GM21737 (cell line): ENCODE data around the gene SLC18A3.
A peak's percentile ranks its signal among the peaks of the same experiment; 100 is the strongest.

Experiments
- ATAC-seq: cut with Tn5 transposase; IDR thresholded peaks from one replicate; pipeline ENCODE4 v1.9.1; 2021; ENCODE audit warnings: mild to moderate bottlenecking, moderate library complexity; ENCODE audit not compliant: unreplicated experiment

Gene SLC18A3

DNA sequence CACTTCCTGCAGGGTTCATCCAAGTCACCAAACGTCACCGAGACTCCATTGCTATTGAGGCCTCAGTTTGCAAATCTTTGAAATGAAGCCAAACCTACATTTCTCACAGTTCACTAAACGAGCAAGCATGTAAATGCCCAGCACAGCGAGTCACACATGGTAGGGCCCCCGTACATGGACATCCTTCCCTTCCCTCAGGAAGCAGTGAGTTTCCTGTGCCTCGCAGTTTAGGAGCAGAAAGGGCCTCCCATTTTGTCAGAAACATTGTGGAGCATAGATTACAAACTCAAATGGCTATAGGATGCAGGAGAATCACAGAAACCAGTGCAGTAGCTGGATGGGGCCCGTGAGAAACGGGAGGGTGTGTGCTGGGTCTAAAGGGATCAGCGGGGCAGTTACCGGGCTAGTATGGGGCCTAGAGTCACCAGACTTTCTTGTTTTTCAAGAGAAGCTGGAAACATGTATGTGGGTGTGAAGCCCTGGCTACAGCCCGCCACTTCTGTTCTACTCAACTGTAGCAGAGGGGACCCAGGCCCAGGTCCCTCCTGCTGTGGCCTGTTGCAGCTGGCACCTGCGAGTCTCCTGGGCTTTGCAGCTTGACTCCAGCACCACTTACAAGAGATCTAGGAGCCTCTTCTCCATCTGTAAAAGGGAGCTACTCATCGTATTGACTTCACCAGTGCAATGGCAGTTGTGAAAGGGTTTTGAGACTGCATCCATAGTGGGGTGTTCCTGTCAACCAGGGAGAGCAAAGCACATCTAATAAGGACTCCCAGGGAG lies 14.2 kb upstream of the SLC18A3 start:
- no peak for ATAC-seq

DNA sequence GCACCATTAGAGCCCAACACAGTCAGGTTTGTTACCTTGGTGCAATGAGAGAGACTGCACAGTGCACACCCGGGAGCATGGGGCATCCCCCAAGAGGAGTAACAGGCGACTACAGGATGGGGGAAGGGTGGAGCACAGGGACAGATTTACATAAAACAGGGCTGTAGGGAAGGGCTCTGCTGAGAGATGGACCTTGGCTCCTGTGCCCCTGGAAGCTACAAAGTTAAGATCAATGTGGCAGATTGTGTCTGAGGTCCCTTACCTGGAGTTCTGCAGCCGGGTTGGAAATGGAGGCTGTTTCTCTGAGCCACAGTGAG lies 13.7 kb upstream of the SLC18A3 start:
- ATAC-seq = no peak

DNA sequence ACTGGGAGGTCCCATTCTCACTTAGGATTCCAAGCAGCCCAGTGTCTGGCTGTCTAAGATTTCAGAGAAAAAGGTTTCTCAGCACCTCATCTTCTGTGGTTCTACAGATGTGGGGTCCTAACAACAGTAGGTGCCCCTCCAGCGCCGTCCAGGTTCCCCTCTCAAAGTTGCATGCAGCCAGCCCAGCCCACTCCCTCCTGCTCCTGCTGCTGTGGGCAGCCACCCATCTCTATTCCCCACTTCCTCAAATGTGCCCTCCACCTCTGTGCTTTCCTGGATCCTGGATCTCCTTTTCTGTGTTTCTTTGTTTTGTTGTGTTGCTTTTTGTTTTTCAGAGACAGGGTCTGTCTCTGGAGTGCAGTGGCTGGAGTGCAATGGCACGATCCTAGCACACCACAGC lies 13.3 kb upstream of the SLC18A3 start:
- ATAC-seq = no peak

DNA sequence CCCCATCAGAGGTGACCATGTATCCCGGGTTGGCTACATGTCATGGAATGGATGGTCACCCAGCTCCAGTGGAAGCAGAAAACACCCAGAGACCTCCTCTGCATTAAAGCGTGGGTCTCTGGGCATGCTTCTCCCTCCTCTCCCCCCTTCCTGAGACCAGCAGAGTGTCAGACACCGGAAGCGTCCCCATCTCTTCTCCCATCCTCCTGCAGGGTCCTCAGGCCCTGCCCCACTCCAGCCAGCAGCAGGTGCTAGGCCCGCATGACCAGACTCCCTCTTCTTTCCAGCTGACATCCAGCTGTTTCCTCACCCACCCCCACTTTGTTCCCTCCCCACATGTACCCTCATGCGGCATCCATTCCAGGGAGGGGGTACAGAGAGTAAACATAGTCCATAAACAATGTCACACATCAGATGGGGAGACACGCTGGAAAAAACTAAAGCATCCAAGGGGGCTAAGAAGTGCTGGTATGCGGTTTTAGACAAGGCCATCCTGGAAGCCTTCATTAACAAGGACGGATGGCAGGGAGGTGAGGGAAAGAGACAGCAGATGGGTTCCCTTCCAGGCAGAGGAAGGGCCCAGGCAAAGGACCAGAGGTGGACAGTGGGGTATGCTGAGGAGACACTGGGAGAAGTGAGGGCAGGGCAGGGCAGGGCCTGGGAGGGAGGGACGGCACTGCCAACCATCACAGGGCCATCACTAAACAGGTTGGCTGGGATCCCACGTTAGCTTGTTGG lies 12.5 kb upstream of the SLC18A3 start:
- ATAC-seq = no peak

DNA sequence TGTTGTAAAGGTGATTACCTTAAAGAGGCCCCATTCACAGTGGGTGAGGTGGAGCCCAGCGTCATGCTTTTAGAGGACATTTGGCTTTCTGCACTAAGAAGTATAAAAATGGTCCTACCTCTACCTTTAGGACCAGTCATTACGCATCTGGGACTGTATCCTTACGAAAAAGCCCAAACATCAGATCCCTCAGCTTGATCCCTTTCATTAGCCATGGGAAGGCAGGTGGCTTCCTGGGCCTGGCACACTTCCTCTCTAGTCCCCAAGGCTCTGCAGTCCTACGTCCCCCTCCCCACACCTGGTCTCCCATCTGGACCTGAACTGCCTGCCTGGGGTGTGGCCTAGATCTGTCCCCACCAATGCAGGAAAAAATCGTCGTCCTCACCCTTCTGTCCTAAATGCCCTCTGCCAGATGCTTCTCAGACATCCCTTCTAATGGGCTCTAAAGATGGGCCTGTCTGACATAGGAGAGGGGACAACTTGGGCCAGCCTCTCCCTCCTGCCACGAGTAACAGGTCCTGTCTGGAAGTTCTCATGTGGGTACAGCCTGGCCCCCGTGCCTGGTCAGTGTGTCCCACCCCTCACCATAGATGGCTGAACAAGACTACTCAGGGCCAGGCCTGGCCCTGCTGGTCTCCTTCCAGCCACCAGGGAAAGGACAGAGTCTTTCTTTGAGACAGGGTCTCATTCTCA lies 11.8 kb upstream of the SLC18A3 start:
- no peak for ATAC-seq

DNA sequence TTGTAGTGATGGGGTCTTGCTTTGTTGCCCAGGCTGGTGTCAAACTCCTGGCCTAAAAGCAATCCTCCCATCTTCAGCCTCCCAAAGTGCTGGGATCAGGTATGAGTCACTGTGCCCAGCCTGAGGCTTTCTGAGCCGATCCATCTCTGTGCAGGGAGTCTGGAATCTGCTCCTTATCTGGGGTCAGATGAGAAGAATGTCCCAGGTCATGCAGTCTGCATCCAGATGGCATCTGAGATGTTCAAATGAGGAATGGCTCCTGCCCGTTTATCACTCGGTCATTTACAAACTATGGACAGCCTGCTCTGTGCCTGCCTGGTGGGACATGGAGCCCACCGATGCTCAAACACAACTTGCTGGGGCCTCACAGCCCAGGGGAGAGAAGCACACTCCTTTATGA lies 11.1 kb upstream of the SLC18A3 start:
- ATAC-seq = no peak

DNA sequence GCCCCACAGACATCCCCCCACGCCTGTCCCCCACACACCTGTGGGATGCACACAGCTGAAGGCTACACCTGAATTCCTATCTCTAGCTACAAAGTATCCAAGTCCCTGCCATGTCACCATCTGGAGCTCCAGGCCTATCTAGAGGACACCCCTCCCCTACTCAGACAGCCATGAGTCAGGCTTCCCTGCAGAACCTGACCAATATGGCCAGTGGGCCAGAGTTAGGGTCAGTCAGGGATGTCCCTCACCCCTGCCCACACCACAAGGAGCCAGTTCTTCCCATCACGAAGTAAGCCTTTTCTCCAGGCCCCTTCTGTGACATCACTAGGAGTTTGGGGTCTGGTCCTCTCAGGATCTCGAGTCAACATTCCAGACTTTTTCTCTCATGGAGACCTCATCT lies 10.6 kb upstream of the SLC18A3 start:
- no peak for ATAC-seq

DNA sequence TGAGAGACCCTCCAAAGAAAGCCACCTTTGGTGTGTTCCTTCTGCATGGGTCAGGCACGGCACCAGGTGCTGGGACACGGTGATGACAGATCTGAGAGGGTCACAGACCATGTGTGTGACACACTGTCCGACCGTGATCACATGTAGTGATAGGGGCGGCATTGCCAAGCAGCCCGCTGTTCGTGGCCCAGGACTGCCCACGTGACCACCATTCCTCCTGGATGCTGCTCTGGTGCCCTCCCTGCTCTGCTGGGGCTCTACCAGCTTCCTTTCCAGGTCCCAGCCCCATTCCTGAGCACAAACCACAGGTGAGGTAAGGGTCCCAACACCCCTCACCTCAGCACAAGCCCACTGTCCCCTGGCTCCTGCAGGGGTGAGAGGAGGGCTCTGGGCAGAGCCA lies 10.1 kb upstream of the SLC18A3 start:
- no peak for ATAC-seq

DNA sequence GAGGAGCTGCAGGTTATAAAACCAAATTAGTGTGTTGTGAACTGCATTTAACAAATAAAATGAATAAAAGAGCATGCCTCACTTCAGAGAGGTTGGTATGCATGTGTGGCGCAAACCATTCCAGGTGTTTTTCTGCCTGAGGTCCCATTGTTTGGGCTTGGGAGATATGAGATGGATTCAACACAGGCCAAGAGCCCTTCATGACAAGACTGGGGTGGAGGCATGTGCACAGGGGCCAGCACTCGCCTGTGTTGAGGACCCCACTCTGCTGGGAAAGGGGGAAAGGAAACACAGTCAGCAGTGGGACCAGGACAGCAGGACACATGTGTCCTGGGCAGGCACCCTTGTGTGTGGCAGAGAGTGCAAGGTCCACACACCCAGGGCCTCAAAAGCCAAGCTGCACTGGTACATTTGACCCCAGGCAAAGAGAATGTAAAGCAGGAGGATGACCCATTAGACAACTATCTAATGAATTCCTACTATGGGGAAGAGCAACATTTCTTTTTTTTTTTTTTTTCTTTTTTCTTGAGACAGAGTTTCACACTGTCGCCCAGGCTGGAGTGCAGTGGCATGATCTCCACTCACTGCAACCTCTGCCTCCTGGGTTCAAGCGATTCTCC lies 9.2 kb upstream of the SLC18A3 start:
- ATAC-seq = no peak

DNA sequence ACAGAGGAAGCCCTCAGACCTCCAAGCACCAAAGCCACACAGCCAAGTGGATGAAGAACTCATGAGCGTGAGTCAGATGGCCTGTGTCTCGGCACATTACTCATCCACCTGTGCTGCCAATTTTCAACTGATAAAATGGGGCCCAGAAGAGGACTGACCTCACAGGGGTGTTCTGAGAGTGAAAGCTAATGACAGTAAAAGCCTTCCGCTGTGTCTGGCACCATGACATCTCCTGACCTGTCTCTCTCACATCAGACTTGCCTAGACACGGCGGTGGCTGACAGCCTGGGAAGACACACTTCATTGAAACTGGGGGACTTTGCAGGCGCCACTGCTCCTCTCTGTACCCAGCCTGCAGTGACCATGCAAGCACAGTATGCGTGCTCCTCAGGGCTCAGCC lies 8.3 kb upstream of the SLC18A3 start:
- no peak for ATAC-seq

DNA sequence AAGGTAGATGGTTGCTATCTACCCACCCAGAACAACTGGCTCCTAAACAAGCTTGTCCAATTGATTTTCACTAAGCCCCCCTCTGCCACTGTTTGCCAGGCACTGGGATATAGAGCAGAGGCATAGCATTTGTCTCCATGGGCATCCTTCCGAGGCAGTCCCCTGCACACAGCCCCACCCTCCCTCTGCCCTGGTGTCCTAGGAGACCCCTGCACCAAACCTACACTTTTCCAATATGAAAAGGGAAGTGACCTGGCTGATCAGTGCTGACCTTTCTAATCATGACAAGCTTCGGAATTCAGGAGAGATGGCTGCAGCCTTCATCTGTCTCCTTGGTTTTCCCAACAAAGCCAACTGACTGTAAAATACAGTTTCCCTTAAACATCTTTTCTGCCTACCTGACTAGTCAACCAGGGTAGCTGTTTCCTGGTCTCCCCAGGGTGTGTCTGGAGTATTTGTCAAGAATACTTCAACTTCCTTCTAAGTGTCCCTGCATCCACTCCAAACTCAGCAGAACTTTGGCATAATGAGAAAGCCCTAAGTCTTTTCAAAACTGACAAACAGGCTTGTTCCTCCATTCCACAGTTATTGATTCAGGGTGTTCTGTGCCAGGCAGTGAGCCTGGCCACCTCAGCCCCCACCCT lies 7.6 kb upstream of the SLC18A3 start:
- no peak for ATAC-seq

DNA sequence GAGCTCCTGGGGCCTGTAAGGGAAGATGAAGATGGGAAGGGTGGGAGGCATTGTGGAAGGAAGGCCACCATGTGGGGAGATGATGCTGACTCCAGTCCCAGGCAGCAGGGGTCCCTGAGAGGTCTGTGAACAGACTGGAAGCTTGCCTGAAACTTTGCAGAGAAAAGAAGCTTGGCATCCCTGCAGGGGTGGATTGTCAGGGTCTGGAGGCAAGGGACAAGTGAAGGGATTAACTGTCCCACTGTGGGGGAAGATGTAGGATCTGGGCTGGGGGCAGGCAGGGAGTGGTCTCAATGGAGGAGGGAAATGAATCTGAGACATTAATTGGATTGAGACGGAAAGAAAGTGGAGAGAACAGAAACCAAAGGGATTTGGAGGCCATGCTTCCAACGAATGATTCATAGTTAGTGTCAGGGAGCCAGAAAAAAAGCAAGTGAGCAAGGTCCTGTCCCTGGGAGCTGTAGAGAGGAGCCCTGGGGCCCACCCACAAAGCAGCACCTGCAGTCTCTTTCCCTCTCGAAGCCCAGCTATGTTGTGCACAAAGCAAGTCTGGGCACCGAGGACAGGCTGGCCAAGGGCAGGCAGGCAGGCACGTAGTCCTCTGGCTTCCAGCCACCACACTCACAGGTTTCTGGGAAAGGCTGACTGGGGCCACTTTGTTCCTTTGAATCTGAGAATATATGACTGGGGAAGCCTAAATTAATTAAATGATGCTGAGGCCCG lies 4.7 kb upstream of the SLC18A3 start:
- ATAC-seq = no peak

DNA sequence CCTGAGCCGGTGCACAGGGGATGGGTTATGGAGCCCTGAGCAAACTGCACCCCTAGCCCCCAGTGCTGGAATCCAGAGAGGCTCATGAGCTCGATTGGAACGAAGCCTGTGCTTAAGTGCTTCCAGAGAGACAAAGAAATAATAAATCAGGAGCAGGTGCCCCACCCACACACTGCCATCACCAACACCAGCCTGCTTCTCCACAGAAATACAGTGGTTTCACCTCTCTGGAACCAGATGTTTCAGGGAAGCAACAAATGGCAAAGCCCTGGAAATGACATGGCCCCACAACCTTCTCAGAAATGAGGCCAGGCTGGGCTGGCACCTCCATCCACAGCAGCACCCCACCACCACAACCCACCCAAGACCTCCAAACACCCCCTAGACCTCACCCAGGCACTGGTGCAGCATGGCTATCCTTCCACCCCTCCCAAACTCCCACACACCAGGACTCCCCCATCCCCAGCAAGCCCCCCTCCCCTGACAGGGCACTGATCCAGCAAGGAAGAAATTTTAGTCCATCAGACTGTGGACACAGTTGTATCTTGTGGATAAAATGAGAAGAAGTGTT lies 4.1 kb upstream of the SLC18A3 start:
- ATAC-seq = no peak

DNA sequence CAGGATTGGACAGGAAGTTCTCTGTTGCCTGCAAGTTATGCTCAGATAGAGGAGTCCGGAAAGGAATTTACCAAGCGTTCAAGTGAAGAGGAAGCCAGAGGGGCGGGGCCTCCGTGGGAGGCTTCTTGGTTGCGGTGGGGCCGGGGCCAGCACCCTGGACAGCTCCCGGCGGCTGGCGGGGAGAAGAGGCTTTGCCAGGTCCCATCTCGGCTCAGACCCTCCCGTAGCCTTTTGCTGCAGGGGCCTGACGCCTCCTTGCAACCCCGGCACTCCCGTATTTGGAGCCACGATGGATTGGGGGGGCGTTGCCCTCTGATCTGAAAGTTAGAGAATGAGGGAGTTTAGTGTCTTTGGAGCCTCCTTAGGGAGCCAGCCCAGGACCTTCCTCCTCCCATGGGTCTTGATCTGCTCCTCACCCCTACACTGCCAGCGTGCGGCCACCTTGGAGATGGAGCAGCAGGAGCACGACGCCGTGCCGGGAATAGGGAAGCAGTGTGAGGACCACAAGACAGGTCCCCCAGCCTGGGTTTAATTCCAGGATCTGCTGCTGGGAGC lies 3.1 kb upstream of the SLC18A3 start:
- peak; percentile 71 for ATAC-seq

DNA sequence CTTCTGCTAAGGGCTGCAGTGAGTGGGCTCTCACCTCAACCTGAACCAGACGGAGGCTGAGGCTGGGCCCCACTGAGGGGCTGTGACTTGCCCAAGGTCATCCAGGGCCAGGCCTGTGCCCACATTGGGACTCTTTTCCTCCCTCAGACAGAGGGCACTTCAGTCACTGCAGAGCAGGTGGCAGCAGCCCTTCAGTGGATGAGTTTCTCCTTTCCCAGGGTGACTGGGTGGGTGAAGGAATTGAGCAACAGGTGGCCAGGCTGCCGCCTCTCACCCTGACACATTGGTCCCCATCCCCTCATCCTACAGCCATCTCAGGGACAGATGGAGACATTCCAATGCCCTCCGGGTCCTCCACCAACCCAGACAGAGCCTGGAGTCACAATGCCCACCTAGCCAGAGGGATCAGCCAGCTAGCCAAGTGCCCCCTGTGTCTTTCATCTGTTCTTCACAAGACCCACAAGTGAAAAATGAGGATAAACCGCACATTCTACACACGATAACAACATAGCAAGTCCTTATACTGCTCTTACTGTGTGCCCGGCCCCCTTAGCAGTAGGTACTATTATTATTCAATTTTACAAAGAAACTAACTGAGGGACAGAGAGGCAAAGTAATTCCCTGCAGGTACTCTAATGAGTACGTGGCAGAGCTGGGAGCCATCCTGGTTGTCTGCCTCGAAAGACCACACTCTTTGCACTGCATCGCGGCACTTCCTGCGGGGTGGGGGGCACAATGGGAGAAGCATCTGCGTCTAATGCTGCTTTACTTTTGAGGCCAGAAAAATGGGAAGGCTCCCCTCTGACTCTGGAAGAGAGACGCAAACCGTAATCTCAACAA lies 1.7 kb upstream of the SLC18A3 start:
- no peak for ATAC-seq

DNA sequence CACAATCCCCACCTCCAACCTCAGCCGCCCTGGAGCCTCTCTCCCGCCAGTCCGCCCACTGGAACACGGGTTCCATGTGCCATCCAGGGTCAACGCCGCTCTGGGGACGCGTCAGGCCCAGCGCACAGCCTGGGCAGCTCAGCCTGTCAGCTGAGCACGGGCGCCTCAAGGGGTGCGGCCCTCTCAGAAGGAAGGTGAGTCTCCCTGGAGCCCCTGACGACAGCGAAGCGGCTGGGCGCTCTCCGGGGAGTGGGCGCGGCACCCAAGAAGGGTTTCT lies 1.2 kb upstream of the SLC18A3 start:
- ATAC-seq = no peak

DNA sequence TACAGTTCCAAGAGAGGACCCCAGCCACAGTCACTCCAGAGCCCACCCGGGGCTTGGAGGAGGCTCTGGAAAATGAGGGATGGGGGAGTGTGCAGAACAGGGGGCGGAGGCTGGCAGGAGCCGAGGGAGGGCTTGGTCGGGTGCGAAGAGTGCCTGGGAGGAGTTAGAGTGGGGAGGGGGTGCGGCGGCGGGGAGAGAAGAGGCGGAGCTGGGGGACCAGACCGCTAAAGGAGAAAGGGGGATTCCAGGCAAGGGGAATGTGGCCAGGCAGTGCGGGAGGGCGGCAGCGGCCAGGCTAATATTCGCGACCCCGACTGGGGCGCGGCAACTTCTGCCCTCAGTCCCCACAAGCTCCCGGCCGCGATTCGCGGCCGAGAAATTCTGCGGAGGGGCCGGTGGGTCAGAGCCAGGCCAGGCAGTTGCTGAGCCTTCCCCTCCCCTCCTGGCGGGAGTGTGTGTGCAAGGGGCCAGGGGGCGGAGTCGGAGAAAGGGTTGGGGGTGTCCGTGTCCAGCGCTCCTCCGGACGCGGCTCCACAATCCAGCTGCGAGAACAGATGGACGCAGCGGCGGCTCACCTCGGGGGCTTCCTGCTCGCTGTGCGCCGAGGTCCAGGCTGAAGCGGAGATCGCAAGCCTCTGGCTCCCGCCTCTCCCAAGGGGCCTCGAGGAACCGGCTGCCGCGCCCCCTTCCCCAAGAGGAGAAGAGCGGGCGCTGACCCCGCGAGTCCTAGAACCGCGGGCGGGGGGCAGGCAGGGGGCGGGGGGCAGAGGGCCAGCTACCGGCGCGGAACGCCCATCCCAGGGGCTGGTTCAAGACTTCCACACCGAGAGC lies 612 bp upstream of the SLC18A3 start:
- no peak for ATAC-seq

DNA sequence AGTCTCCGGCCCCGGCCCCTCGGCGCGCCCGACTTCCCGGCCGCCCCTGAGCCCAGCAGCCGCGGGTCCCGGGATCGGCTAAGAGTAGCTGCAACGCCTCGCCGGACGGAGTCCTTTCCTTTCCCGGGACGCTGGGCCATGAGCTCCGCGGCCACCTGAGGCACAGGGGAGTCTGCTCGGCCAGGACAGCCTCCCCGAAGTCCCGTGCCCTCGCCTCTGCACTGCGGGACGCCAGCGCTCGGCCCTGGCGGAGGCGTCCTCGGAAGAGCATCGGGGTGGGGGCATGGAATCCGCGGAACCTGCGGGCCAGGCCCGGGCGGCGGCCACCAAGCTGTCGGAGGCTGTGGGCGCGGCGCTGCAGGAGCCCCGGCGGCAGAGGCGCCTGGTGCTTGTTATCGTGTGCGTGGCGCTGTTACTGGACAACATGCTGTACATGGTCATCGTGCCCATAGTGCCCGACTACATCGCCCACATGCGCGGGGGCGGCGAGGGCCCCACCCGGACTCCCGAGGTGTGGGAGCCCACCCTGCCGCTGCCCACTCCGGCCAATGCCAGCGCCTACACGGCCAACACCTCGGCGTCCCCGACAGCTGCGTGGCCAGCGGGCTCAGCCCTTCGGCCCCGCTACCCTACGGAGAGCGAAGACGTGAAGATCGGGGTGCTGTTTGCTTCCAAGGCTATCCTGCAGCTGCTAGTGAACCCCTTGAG lies 502 bp downstream of the SLC18A3 start:
- no peak for ATAC-seq
